Activated CD4-positive, alpha-beta T cell treated with anti-CD3 and anti-CD28 coated beads, Interleukin-2, amount 10 ng/mL, durations not matched to agents 24 days and 14 days (primary cell): ENCODE data around the gene SLC17A8. TPM values are rescaled to one million over a fixed set of nuclear protein-coding genes. Genes with fewer than 3 reads are reported as not detected.
"Not testable (repeated sequence)": the region's sequence is repeated elsewhere in the genome, so short reads cannot be mapped to it uniquely, and the experiment has no call there.

Experiments used
- DNase-seq: peaks from one replicate; pipeline ENCODE4 v3.0.0; 2022
- H3K27ac Mint-ChIP-seq: one replicate; pipeline ENCODE4 v1.8.0; 2022; ENCODE audit warnings: mild to moderate bottlenecking, mixed read lengths
- H3K27me3 Mint-ChIP-seq: one replicate; pipeline ENCODE4 v1.8.0; 2022; ENCODE audit warnings: mixed read lengths
- H3K36me3 Mint-ChIP-seq: one replicate; pipeline ENCODE4 v1.8.0; 2022; ENCODE audit warnings: low read depth, mild to moderate bottlenecking, mixed read lengths
- H3K4me1 Mint-ChIP-seq: one replicate; pipeline ENCODE4 v1.8.0; 2021; ENCODE audit warnings: mixed read lengths
- H3K4me3 Mint-ChIP-seq: one replicate; pipeline ENCODE4 v1.8.0; 2022; ENCODE audit warnings: mild to moderate bottlenecking, moderate library complexity, mixed read lengths
- H3K9me3 Mint-ChIP-seq: one replicate; pipeline ENCODE4 v1.8.0; 2021; ENCODE audit warnings: mixed read lengths
- intact Hi-C: fragments of 100-400 bp; cut with micrococcal nuclease; formaldehyde crosslinking; loops from one replicate; pipeline ENCODE4 v1.15.1; 2023
- total RNA-seq: library from RNA; stranded (reverse); gene quantifications from 2 replicates; pipeline ENCODE4 v1.2.3, GENCODE V29; 2022

The SLC17A8 gene
- total RNA-seq, 1 donor from 2014 or later: not detected

DNA sequence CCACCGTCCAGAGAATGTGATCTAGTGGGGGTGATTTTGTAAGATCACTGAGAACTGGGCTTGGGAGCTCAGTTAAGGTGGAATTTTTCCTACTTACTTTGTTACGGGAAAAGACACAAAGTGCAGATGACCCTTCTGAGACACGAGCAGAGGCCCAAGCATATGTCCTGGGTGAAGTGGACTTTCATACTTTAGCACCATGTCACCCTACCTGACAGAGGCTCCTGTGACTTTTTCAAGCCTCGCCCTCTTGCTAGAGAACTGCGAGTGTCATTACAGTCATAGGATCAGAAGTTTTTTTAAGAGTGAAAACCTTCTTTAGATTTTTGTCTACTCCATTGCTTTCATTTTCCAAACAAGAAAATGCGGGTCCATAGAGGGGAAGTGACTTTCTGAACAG, 56.1 kb downstream of the SLC17A8 start:
- H3K4me3 Mint-ChIP-seq: no peak overlapping the region
- H3K9me3 Mint-ChIP-seq: no peaks in the 10 kb centered on the region
- no peaks in the 10 kb centered on the region for H3K36me3 Mint-ChIP-seq
- H3K27ac Mint-ChIP-seq: no peak overlapping the region
- no peaks in the 10 kb centered on the region for H3K4me1 Mint-ChIP-seq
- intact Hi-C loops: no loop called here
- DNase-seq: no peak
- peaks cover 15% of the 10 kb centered on the region for H3K27me3 Mint-ChIP-seq

DNA sequence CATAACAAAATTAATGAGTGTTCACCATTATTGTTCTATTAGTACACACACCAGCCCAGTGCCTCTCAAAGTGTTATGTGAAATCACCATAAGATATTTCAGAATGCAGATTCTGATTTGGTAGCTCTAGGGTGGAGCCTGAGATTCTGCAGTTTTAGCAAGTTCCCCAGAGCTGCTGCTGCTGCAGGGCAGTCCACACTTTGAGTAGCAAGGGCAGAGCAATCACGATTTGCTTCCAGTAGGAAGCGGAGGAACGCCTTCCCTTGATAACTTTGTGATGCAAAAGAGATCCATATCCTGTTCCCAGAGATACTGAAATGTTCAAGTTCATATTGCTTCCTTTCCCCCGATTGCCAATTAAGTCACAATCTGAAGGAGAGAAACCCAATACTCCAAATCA, 57.9 kb downstream of the SLC17A8 start:
- H3K9me3 Mint-ChIP-seq: no peaks in the 10 kb centered on the region
- H3K36me3 Mint-ChIP-seq: no peaks in the 10 kb centered on the region
- peaks cover 9% of the 10 kb centered on the region for H3K27me3 Mint-ChIP-seq
- intact Hi-C loops: no loop called here
- no peak overlapping the region for H3K4me3 Mint-ChIP-seq
- H3K27ac Mint-ChIP-seq: no peak overlapping the region
- DNase-seq: no peak
- H3K4me1 Mint-ChIP-seq: no peaks in the 10 kb centered on the region

DNA sequence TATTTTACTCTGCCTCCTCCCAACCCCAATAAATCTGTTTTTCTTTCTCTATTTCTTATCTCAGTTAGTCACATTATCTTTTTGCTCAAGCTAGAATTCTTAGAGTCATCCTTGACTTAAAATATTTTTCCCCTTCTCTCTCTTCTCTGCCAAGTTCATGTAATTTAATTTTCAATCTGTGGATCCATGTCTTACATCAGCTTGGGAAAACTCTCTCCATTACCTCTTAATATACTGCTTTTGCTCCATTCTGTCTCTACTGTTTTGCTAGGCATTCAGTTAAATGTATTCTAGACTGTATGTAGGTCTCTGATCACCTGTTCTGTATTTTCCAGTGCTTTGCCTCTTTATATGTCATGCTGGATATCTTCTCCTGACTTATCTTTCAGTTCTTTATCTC, 65.8 kb downstream of the SLC17A8 start:
- H3K27me3 Mint-ChIP-seq: peaks cover 2% of the 10 kb centered on the region
- DNase-seq: no peak
- H3K27ac Mint-ChIP-seq: no peak overlapping the region
- peaks cover 3% of the 10 kb centered on the region for H3K9me3 Mint-ChIP-seq
- no peaks in the 10 kb centered on the region for H3K4me1 Mint-ChIP-seq
- H3K36me3 Mint-ChIP-seq: no peaks in the 10 kb centered on the region
- intact Hi-C loops: no loop called here
- H3K4me3 Mint-ChIP-seq: no peak overlapping the region

DNA sequence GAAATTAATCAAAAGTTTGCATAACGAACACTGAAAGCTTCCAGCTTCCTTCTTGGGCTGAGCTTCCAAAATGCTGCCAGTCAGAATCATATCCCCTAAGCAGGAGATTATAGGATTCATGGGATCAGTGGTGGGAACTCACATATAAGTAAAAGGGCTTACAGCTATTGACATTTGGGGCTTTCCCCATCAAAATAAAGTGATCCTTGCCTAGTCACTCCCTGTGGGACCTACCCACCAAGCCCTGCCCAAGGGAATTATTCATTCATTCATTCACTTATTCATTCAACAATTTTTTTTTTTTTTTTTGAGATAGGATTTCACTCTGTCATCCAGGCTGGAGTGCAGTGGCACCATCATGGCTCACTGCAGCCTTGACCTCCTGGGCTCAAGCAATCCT, 69.3 kb downstream of the SLC17A8 start:
- Mint-ChIP-seq H3K27me3 (peaks cover 2% of the 10 kb centered on the region), H3K36me3 (no peaks in the 10 kb centered on the region), H3K27ac (no peak overlapping the region), H3K9me3 (peaks cover 3% of the 10 kb centered on the region), H3K4me3 (no peak overlapping the region), H3K4me1 (no peaks in the 10 kb centered on the region)
- DNase-seq: no peak
- intact Hi-C loops: no loop called here

DNA sequence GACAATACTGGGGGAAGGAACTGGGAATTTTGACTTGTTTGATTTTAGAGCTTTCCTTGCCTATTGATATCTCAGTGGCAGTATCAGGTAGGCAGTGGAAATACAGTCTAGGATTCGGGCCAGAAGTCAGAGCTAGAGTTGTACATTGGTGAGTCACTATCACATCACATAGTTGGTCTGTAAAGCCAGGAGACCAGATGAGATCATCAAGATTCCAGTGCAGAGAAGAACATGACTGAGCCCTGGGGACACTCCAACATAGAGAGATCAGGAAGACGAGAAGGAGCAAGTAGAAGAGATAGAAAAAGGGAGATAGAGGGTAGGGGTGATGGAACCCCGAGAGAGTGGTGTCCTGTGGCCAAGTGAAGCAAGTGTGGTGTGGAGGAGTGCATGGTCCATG, 70.2 kb downstream of the SLC17A8 start:
- intact Hi-C loops: no loop called here

DNA sequence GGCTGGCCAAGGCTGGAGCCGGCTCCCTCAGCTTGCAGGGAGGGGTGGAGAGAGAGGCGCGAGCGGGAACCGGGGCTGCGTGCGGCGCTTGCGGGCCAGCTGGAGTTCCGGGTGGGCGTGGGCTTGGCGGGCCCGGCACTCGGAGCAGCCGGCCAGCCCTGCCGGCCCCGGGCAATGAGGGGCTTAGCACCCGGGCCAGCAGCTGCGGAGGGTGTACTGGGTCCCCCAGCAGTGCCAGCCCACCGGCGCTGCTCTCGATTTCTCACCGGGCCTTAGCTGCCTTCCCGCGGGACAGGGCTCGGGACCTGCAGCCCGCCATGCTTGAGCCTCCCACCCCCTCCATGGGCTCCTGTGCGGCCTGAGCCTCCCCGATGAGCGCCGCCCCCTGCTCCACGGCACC, 73.4 kb downstream of the SLC17A8 start:
- intact Hi-C loops, H3K36me3 Mint-ChIP-seq, DNase-seq, H3K4me3 Mint-ChIP-seq, H3K4me1 Mint-ChIP-seq, H3K27ac Mint-ChIP-seq, H3K27me3 Mint-ChIP-seq, H3K9me3 Mint-ChIP-seq: not testable (repeated sequence)

More for the DNA sequence above, 70.2 kb downstream of the SLC17A8 start:
- Mint-ChIP-seq H3K27me3 (peaks cover 2% of the 10 kb centered on the region), H3K9me3 (peaks cover 3% of the 10 kb centered on the region), H3K4me3 (no peak overlapping the region), H3K36me3 (no peaks in the 10 kb centered on the region), H3K27ac (no peak overlapping the region), H3K4me1 (no peaks in the 10 kb centered on the region)
- DNase-seq: no peak

DNA sequence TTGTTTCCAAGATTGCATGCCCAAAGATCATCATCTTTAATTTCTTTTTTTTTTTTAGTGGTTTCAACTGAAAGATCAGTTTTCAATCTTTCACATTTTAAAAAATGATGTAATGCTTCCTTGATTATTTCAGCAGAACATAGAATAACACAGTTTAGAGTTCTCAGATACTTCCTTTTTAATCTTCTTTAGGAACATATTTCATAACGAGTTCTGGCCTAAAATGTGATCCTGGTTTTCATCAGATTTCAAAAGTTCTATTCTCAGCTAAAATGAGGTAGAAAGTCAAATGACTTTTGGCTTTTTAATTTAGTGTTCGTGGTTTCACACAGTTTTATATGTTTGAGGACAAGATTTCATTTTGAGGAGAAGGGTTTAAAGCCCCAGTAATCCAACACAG, 76.8 kb downstream of the SLC17A8 start:
- no peak for DNase-seq
- Mint-ChIP-seq H3K27ac (no peak overlapping the region), H3K4me3 (no peak overlapping the region), H3K4me1 (no peaks in the 10 kb centered on the region), H3K27me3 (no peaks in the 10 kb centered on the region), H3K9me3 (no peaks in the 10 kb centered on the region), H3K36me3 (no peaks in the 10 kb centered on the region)
- intact Hi-C loops: no loop called here

DNA sequence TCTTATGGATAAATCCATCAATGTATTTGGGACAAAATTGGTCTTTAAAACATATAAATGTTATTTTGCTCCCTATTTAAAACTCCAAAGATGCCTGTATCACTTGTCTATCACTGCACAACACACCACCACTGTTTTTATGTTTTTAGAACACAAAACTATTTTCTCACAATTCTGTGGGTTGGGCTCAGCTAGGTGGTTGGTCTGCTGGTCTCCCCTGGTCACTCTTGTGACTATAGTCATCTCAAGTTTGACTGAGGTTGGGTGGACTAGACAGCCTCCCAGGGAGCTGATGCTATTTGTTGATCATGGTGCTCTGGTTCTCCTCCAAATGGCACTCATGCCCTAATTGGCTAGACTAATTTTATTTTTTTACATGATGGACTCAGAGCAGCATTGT, 77.3 kb downstream of the SLC17A8 start:
- intact Hi-C loops: no loop called here
- DNase-seq: no peak

DNA sequence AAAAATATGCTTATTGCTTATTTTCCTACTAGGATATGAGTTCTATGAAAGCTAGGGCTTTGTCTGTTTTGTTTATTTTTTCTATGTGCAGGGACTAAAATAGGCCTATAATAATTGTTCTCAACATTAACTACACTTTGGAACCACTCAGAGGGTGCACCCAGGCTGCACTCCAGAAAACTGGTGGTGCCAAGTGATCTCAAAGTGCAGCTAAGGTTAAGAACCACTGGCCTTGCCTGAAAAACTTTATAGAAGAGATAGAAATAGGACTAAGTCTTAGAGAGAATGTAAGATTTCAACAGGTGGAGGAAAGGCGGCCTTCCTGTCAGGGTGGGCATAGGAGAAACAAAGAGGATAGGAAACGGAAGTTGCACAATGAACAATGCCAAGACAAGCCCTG, 79.1 kb downstream of the SLC17A8 start:
- Mint-ChIP-seq H3K27ac (no peak overlapping the region), H3K9me3 (no peaks in the 10 kb centered on the region), H3K36me3 (no peaks in the 10 kb centered on the region), H3K4me1 (no peaks in the 10 kb centered on the region), H3K4me3 (no peak overlapping the region), H3K27me3 (no peaks in the 10 kb centered on the region)
- DNase-seq: no peak
- intact Hi-C loops: no loop called here

More for the DNA sequence above, 77.3 kb downstream of the SLC17A8 start:
- no peak overlapping the region for H3K4me3 Mint-ChIP-seq
- H3K4me1 Mint-ChIP-seq: no peaks in the 10 kb centered on the region
- no peaks in the 10 kb centered on the region for H3K36me3 Mint-ChIP-seq
- H3K9me3 Mint-ChIP-seq: no peaks in the 10 kb centered on the region
- no peak overlapping the region for H3K27ac Mint-ChIP-seq
- no peaks in the 10 kb centered on the region for H3K27me3 Mint-ChIP-seq

DNA sequence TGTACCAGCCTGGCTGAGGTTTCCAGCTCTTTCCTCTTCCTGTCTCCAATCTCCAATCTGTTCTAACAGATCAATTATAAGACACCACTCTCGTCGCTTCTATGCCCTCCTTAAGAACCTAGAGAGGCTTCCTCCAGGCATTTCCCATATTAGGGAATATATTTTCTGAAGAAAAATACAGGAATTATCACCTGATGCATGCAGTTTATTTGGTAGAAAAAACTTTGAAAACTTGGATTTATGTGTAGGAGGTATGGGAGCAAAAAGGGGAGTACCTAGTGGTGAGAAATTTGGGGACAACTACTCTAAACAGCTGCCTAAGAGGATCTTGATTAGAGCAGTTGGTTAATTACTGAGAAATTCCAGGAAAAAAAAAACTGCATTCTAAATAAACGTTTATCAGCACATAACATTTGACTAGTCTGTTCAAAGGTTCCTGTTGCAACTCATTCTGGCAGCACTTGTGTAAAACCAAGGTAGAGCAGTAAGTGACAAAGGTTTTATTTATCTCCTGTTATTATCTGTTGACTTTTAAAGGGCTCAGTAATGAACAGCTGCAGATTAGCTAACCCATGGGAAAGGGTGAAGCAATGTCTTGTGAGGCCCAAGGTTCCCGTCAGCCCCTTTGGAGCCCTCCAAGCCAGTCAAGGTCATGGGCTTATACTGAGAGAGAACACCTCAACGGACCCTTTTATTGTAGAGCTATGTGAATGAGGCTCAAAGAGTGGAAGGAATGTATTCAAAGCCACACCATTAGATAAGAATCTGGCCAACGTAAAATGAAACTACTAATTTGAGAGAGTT, 80.4 kb downstream of the SLC17A8 start:
- Mint-ChIP-seq H3K27me3 (no peaks in the 10 kb centered on the region), H3K4me3 (no peak overlapping the region), H3K36me3 (no peaks in the 10 kb centered on the region), H3K4me1 (no peaks in the 10 kb centered on the region), H3K9me3 (no peaks in the 10 kb centered on the region), H3K27ac (no peak overlapping the region)
- intact Hi-C loops: no loop called here
- no peak for DNase-seq

DNA sequence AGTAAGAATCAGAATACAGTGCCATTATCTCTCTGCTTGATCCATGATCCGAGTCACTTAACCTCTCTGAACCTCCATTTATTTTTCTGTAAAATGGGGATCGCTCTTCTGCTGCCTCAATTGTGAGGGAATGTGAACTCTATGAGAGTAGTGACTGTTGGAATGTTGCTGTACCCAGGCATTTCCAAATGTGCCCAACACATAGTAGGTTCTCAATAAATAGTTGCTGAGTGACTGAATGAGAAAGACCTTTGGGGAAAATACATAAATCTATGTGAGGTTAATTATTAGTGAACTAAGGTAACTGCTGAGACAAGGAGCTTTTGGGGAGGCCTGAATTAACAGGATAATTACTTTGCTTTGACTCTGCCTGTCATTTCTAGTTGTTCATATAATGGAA, 82.9 kb downstream of the SLC17A8 start:
- no peak for DNase-seq
- no peaks in the 10 kb centered on the region for H3K4me1 Mint-ChIP-seq
- intact Hi-C loops: no loop called here
- H3K27ac Mint-ChIP-seq: no peak overlapping the region
- H3K27me3 Mint-ChIP-seq: no peaks in the 10 kb centered on the region
- no peak overlapping the region for H3K4me3 Mint-ChIP-seq
- no peaks in the 10 kb centered on the region for H3K9me3 Mint-ChIP-seq
- no peaks in the 10 kb centered on the region for H3K36me3 Mint-ChIP-seq

DNA sequence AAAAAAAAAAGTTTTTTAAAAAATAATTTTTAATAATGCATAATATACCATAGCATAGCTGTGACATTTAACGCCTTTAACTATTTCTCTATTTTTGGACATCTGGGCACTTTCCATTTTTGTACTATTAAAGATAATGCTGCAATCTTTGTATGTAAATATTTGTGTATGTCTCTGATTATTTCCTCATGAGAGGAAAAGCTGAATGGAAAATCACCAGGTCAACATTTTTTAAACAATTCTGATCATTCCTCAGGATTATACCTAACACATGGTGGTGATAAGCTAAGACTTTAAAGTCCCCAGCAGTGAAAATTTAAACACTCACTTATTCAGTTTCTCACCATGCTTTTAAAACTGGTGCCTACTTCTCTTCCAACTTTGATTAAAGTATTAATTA, 85.5 kb downstream of the SLC17A8 start:
- intact Hi-C loops: no loop called here
- H3K36me3 Mint-ChIP-seq: no peaks in the 10 kb centered on the region
- H3K4me3 Mint-ChIP-seq: no peak overlapping the region
- H3K4me1 Mint-ChIP-seq: no peaks in the 10 kb centered on the region
- H3K27ac Mint-ChIP-seq: no peak overlapping the region
- no peak for DNase-seq
- peaks cover 6% of the 10 kb centered on the region for H3K27me3 Mint-ChIP-seq
- no peaks in the 10 kb centered on the region for H3K9me3 Mint-ChIP-seq

DNA sequence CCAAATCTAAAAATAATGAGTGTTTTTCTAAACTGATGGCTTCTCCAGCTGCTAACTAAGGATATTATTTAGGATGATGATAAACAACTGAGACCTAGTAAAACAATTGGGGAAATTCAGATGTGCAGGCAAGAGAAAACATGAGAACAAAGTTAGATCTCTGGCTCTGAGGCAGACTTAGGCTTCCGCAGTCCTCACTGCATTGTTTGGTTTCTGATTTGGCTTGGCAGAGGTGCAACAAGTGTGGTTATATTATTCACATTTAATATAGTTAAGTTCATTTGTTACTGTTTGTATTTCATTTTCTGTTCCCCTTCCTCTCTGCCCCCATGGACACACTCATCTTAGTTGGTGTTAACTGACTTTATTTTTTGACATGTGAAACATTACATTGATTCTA, 86.6 kb downstream of the SLC17A8 start:
- Mint-ChIP-seq H3K36me3 (no peaks in the 10 kb centered on the region), H3K27me3 (peaks cover 8% of the 10 kb centered on the region), H3K4me3 (no peak overlapping the region), H3K4me1 (no peaks in the 10 kb centered on the region), H3K27ac (no peak overlapping the region), H3K9me3 (no peaks in the 10 kb centered on the region)
- no peak for DNase-seq
- intact Hi-C loops: no loop called here

DNA sequence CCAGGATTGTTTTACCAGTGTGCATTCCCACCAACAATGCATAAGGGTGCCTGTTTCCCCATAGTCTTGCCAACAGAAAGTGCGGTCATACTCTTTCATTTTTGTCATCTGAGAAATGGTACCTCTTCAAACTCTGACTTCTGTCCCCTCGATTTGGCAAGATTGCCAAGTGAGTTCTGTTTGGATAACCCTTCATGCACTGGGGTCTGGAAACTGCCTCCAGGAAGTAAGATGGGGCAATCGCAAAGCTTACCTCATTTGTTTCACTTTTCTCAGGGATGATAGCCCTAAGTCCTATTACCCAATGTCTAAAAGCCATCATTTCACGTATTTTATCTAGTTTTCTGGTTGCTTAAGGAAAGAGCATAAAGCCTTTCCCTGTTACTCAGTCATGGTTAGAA, 88.2 kb downstream of the SLC17A8 start:
- no peak overlapping the region for H3K27ac Mint-ChIP-seq
- no peak for DNase-seq
- H3K4me1 Mint-ChIP-seq: no peaks in the 10 kb centered on the region
- no peak overlapping the region for H3K4me3 Mint-ChIP-seq
- no peaks in the 10 kb centered on the region for H3K36me3 Mint-ChIP-seq
- intact Hi-C loops: no loop called here
- H3K27me3 Mint-ChIP-seq: peaks cover 10% of the 10 kb centered on the region
- H3K9me3 Mint-ChIP-seq: no peaks in the 10 kb centered on the region

DNA sequence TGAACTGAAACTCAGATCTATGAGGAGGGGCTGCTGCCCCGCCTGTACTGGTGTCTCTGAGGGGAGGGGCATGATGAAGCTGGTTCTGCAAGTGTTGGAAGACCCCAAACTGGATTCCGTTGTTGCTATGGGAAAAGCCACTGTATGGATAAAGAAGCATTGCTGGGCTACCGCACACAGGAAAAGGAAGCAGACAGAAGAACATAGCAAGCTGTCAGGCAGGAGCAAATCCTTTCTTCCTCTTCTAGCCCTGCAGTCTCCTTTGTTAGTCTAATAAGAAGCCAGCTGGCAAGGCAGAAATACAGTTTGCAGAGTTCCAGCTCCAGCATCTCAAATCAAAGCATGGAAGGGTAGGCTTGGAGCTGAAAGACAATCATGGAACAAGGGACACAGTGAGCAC, 90.5 kb downstream of the SLC17A8 start:
- no peaks in the 10 kb centered on the region for H3K36me3 Mint-ChIP-seq
- DNase-seq: no peak
- H3K4me1 Mint-ChIP-seq: no peaks in the 10 kb centered on the region
- H3K4me3 Mint-ChIP-seq: no peak overlapping the region
- H3K27ac Mint-ChIP-seq: no peak overlapping the region
- H3K27me3 Mint-ChIP-seq: peaks cover 16% of the 10 kb centered on the region
- H3K9me3 Mint-ChIP-seq: no peaks in the 10 kb centered on the region
- intact Hi-C loops: no loop called here
